HepG2 (cell line): Measurements from ENCODE around the gene CAPS. TPM values are rescaled to one million over a fixed set of nuclear protein-coding genes. Genes with fewer than 3 reads are reported as not detected.

Source experiments
- ATAC-seq: fragments of 200-7000 bp; cut with Tn5 transposase; 3 replicates; pipeline ENCODE4 v1.9.1; 2020; ENCODE audit warnings: mild to moderate bottlenecking, moderate library complexity
- BruUV-seq: library from RNA; stranded (reverse); fragments of 400-500 nt; replicated peaks from 2 replicates; lab custom pipeline; 2021; lab: Mats Ljungman, UMichigan
- CTCF ChIA-PET: fragments of 300-600 bp; formaldehyde crosslinking; extraction: SDS; loops from one replicate; lab custom pipeline; 2021; ENCODE audit warnings: low total read pairs, inconsistent platforms, low intra/inter-chr PET ratio; lab: Yijun Ruan, JAX
- POLR2A ChIA-PET: fragments of 350-600 bp; sonication (Branson Sonifier 250); formaldehyde crosslinking; loops from one replicate; lab custom pipeline; 2020; ENCODE audit warnings: antibody characterized with exemption, inconsistent platforms; lab: Yijun Ruan, JAX
- DNase-seq: peaks from one replicate; pipeline ENCODE4 v3.0.0-alpha.2; 2015; ENCODE audit warnings: low spot score
- FAIRE-seq: peaks from 3 replicates; lab custom pipeline; 2011; peaks lifted over from hg19 to GRCh38; lab: Jason Lieb, UNC
- H2AFZ ChIP-seq: one replicate; pipeline ENCODE4 v1.6.1; 2011; ENCODE audit warnings: low read length, inconsistent platforms
- H3K27ac ChIP-seq: fragments of 300-600 bp; 3 replicates; pipeline ENCODE4 v1.8.0; 2011; ENCODE audit warnings: mixed run types, mild to moderate bottlenecking, mixed read lengths, low read length, inconsistent platforms; ENCODE audit not compliant: insufficient read depth; ENCODE audit errors: extremely low read length
- H3K27me3 ChIP-seq, 2 experiments: fragments of 200-600 bp in 1 of 2; 2 replicates in 1 of 2; 3 replicates in 1 of 2; pipeline versions ENCODE4 v1.6.0 to v1.8.0; 2011; ENCODE audit warnings: low read length in 2 of 2, mild to moderate bottlenecking in 2 of 2, moderate library complexity in 2 of 2, inconsistent platforms in 1 of 2; ENCODE audit not compliant: insufficient read depth in 2 of 2, control insufficient read depth in 1 of 2
- H3K36me3 ChIP-seq, 2 experiments: fragments of 200-600 bp in 1 of 2; replicated peaks in 1 of 2; 2 replicates in 1 of 2; 3 replicates in 1 of 2; pipeline versions ENCODE4 v1.5.1 to v1.8.0; 2011; ENCODE audit warnings: low read length in 2 of 2, inconsistent platforms in 1 of 2; ENCODE audit not compliant: insufficient read depth in 2 of 2, control insufficient read depth in 1 of 2
- H3K4me1 ChIP-seq: 2 replicates; pipeline ENCODE4 v1.5.1; 2012; ENCODE audit warnings: low read length, inconsistent platforms; ENCODE audit not compliant: insufficient read depth
- H3K4me2 ChIP-seq: 2 replicates; pipeline ENCODE4 v1.6.0; 2011; ENCODE audit warnings: low read depth, low read length, inconsistent platforms
- H3K4me3 ChIP-seq, 3 experiments: fragments of 200-600 bp in 1 of 3; sonication (generic), shearing (Covaris generic) in 1 of 3; replicated peaks in 1 of 3; 2 replicates each; pipeline ENCODE4 v1.5.1; 2011 to 2016; ENCODE audit warnings: low read length in 3 of 3, inconsistent platforms in 2 of 3, low read depth in 2 of 3, mild to moderate bottlenecking in 2 of 3, control low read depth in 1 of 3, mixed read lengths in 1 of 3; ENCODE audit not compliant: insufficient read depth in 1 of 3
- H3K79me2 ChIP-seq: one replicate; pipeline ENCODE4 v1.6.1; 2011; ENCODE audit warnings: low read length, inconsistent platforms; ENCODE audit not compliant: insufficient read depth
- H3K9ac ChIP-seq: 2 replicates; pipeline ENCODE4 v1.6.0; 2011; ENCODE audit warnings: mild to moderate bottlenecking, low read depth, low read length, inconsistent platforms; ENCODE audit not compliant: insufficient read depth
- H3K9me3 ChIP-seq: 2 replicates; pipeline ENCODE4 v1.5.1; 2012; ENCODE audit warnings: mild to moderate bottlenecking, low read length
- H4K20me1 ChIP-seq: 2 replicates; pipeline ENCODE4 v1.6.0; 2011; ENCODE audit warnings: inconsistent platforms, mild to moderate bottlenecking, low read length, moderate library complexity; ENCODE audit not compliant: insufficient read depth
- STAT5B ChIP-seq: sonication (generic); formaldehyde crosslinking; IDR thresholded peaks from 2 replicates; pipeline ENCODE4 v1.4.0; 2020; ENCODE audit warnings: missing genetic modification reagents
- TFDP1 ChIP-seq: IDR thresholded peaks from 2 replicates; pipeline ENCODE4 v1.6.1; 2016; ENCODE audit warnings: missing compliant biosample characterization, missing genetic modification reagents, borderline replicate concordance
- WGBS: methylation state at CpG from one replicate; pipeline ENCODE4 v1.1.6; 2017; ENCODE audit warnings: low lambda C conversion rate; 5-methylcytosine and 5-hydroxymethylcytosine counted together
- in situ Hi-C: cut with HindIII; loops from 2 replicates; pipeline ENCODE4 v1.10.0; 2017; ENCODE audit warnings: low pct_unique_long_range_greater_than_20kb; ENCODE audit not compliant: extremely low pct_ligation_motif_present
- intact Hi-C: fragments of 100-400 bp; cut with micrococcal nuclease; formaldehyde crosslinking; loops from one replicate; pipeline ENCODE4 v1.10.0; 2022; ENCODE audit not compliant: unreplicated experiment
- polyA plus RNA-seq, 8 experiments: library from polyadenylated mRNA; depleted of rRNA in 3 of 8; stranded (reverse) in 7 of 8; unstranded in 1 of 8; fragments of >200 nt; fragmentation: Illumina TruSeq in 4 of 8; extraction: Trizol in 4 of 8; gene quantifications; 2 replicates each; pipeline versions ENCODE4 v1.2.1 to v1.2.3, GENCODE V29; 2011 to 2016; ENCODE audit warnings: low read depth in 4 of 8, missing spikeins in 1 of 8, mixed read lengths in 1 of 8; ENCODE audit not compliant: insufficient read depth in 1 of 8
- total RNA-seq, 5 experiments: library from RNA; depleted of rRNA; stranded (reverse); fragments of >200 nt; fragmentation: Illumina TruSeq; extraction: Trizol; gene quantifications; 2 replicates each; pipeline ENCODE4 v1.2.3, GENCODE V29; 2016; ENCODE audit warnings: low read depth in 1 of 5
- TF ChIP-seq, protein P1 (sequence below), 2 experiments: sonication (generic) in 1 of 2; formaldehyde crosslinking in 1 of 2; IDR thresholded peaks; 2 replicates each; pipeline versions ENCODE4 v1.6.1 to v1.9.0; 2014 to 2022; ENCODE audit warnings: antibody characterized with exemption in 1 of 2, borderline replicate concordance in 1 of 2, inconsistent platforms in 1 of 2, low read depth in 1 of 2, missing genetic modification reagents in 1 of 2

CAPS gene
- total and polyA plus RNA-seq, 2 of the 13 experiments (the other 11 are each of a cell fraction or from before 2014, with no cell fraction given): 3.1 TPM

GRCh38 chr19:5915782-5916165 lies 1.7 kb downstream of the CAPS start (continued):
- TF ChIP-seq TFDP1 (CRISPR knock-in tag): no peak
- TF ChIP-seq, all 625 proteins: peak for 0

- 91% methylated on average over 5 of the region's 14 CpGs for WGBS
- ATAC-seq: no peak
- Histone ChIP-seq H3K79me2 (no peaks in the 10 kb centered on the region), H3K27ac (no peak overlapping the region), H3K9ac (no peak overlapping the region), H3K36me3 (peaks cover 26 to 48% of the 10 kb centered on the region in 2 experiments; a peak in 4 of 5 replicates), H3K9me3 (no peaks in the 10 kb centered on the region), H2AFZ (no peak overlapping the region), H3K4me1 (peaks cover 44% of the 10 kb centered on the region), H3K4me3 (no peak overlapping the region), H4K20me1 (no peaks in the 10 kb centered on the region), H3K4me2 (no peak overlapping the region), H3K27me3 (no peaks in the 10 kb centered on the region)
- in situ Hi-C loops: no loop called here
- no peak for DNase-seq
- CTCF ChIA-PET: no interaction called here
- intact Hi-C loops: no loop called here
- FAIRE-seq: no peak
- POLR2A ChIA-PET: interaction anchor here (1.0 kb wide), 1 partner anchor 12 kb away, joined by 3 read pairs; no protein-coding TSS in a partner anchor
- BruUV-seq: TSS peak; percentile 45
- no peak for TF ChIP-seq STAT5B (CRISPR knock-in tag)
Observed at GRCh38 chr19:5916181-5916708, 2.2 kb downstream of the CAPS start.

DNA sequence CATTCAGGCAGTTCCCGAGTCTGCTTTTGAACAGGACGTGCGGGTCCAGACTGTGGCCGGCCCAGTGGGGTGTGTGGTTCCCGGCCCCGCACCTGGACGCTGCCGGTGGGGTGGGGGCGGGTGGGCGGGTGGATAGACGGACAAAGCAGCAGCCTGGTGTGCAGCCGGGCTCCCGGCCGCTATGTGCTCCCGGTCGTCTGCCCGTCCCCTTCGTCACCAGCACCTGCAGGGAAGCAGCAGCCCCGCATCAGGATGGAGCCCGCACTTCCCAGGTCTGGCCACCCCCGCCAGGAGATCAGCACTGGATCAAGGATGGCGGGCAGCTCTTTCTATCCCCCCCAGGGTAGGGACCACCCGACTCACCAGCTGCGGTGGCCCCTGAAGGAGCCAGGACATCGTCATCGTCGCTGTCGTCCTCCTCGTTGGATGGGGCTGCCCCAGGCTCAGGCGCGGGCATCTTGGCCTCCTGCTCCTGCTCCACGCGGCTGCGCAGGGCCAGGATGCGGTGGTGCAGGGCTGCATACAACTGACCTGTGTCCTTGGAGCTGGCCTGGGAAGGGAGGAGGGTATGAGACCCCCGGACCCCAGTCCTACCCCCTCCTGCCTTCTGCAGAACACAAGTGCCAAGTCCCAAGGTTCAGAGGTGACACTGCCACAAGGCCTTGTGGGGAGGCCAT lies 3.5 kb downstream of the CAPS start:
- ATAC-seq (no peak), FAIRE-seq (no peak), DNase-seq (no peak)
- intact Hi-C loops: no loop called here
- Histone ChIP-seq H4K20me1 (no peaks in the 10 kb centered on the region), H3K27me3 (no peaks in the 10 kb centered on the region), H3K9ac (no peak overlapping the region), H3K36me3 (peaks cover 30 to 59% of the 10 kb centered on the region in 2 experiments), H3K79me2 (no peaks in the 10 kb centered on the region), H3K9me3 (no peaks in the 10 kb centered on the region), H3K4me2 (no peak overlapping the region), H2AFZ (no peak overlapping the region), H3K4me3 (no peak overlapping the region), H3K27ac (no peak overlapping the region), H3K4me1 (peaks cover 38% of the 10 kb centered on the region)
- BruUV-seq: no TSS peak
- in situ Hi-C loops: no loop called here
- WGBS: 99% methylated on average over 17 of the region's 36 CpGs
- POLR2A ChIA-PET: no interaction called here
- TF ChIP-seq, protein P1, sequence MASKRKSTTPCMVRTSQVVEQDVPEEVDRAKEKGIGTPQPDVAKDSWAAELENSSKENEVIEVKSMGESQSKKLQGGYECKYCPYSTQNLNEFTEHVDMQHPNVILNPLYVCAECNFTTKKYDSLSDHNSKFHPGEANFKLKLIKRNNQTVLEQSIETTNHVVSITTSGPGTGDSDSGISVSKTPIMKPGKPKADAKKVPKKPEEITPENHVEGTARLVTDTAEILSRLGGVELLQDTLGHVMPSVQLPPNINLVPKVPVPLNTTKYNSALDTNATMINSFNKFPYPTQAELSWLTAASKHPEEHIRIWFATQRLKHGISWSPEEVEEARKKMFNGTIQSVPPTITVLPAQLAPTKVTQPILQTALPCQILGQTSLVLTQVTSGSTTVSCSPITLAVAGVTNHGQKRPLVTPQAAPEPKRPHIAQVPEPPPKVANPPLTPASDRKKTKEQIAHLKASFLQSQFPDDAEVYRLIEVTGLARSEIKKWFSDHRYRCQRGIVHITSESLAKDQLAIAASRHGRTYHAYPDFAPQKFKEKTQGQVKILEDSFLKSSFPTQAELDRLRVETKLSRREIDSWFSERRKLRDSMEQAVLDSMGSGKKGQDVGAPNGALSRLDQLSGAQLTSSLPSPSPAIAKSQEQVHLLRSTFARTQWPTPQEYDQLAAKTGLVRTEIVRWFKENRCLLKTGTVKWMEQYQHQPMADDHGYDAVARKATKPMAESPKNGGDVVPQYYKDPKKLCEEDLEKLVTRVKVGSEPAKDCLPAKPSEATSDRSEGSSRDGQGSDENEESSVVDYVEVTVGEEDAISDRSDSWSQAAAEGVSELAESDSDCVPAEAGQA (IDR thresholded peaks at IDR 0.05; ENCODE audit: low read depth): no peak
- TF ChIP-seq, protein P1 (CRISPR knock-in tag; IDR thresholded peaks at IDR 0.05; ENCODE audit: borderline replicate concordance): no peak
- CTCF ChIA-PET: no interaction called here
